Measurements from ENCODE around the gene SEMA3E.

Gene SEMA3E

DNA sequence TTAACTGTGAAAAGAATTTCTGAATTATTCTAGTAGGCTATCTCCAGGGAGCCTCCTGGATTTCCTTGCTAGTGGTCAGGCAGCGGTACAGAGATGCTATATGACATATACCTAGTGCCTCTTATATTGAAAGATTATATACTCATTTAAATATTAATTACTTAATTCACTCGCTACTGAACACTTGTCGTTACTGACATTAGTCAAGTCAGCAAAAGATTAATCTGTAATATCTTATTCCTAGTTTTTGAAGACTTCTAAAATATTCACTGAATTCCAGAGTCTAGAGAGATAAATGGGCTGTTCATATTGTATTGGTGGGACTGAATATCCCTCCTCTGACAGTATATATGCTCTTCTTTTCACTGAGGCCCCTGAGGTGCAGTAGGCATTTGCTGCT is 2.9 kb downstream of the SEMA3E start:
- intact Hi-C loops (cut with DNase I) = no loop called here

DNA sequence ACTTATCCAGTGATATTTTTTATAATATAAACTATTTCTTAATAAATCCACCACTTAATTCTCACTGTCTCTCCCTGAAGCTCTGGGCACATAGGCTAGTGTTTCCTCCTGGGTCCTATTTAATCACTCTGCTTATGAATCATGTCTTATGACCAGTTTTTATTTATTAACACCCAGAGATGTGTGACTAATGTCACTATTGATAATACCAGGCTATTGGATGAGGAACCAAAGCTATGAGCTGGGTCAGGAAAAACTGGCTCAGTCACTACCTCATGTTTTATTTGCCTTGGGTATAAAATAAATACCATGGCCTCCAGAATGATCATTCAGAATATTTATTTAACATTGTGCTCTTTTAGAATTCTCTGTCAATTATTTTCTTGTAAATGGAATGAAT is 5.2 kb downstream of the SEMA3E start:
- DNase-seq = no peak
- intact Hi-C loops (cut with DNase I) = no loop called here

More for the DNA sequence above, 2.9 kb downstream of the SEMA3E start:
- DNase-seq = no peak

DNA sequence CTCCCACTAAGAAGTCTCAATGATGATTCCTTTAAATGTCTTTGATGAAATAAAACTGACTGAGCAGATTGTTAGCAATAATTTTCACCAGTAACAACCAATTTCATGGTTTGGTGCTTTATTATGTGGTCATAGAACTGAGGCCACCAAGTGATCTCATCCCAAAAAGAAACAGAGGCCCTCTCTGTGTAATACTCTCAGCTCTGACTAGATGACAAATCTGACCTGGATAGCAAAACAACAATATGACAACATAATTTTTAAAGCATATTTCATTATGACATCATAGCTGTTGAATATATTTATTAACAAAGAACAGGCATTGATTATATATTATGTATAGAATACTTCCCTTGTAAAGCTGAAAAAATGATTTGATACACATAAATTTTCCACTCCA is 5.9 kb downstream of the SEMA3E start:
- intact Hi-C loops (cut with DNase I) = no loop called here

DNA sequence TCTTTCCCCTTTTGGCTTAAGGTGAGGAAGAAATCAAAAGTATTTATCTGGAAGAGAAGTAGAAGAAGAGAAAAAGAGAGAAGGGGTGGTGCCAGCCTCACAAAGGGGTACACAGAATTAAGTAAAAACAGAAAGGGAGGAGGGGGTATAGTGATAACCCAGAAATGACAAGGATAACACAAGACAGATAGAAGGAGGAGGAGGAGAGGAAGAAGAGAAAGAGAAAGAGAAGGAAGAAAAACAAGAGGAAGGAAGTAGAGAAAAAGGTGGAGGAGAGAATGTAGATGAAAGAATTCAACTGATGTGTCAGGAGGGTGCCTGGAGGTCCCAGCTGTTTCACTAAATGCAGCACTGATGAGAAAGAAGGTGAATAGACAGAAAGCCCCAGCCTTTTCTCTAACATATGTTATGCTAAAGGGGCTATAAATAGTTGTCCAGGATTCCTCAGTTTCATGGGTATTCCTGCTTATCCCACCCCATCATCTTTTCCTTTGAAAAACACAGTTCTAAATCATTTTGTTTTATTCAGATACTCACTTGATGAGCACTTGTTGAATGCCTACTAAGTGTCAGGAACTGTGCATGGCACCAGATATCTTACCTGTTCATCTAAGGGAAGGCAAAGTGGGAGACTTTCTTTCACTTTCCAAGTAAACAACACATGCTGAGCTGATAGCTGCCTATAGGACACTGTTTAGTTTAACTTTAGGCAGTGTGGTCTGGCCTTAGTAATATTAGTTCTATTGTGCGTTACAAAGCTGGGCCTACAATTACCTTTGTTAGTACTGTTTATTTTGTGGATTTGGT is 8.0 kb downstream of the SEMA3E start:
- no peak for DNase-seq
- intact Hi-C loops (cut with DNase I) = no loop called here

More for the DNA sequence above, 5.9 kb downstream of the SEMA3E start:
- no peak for DNase-seq

DNA sequence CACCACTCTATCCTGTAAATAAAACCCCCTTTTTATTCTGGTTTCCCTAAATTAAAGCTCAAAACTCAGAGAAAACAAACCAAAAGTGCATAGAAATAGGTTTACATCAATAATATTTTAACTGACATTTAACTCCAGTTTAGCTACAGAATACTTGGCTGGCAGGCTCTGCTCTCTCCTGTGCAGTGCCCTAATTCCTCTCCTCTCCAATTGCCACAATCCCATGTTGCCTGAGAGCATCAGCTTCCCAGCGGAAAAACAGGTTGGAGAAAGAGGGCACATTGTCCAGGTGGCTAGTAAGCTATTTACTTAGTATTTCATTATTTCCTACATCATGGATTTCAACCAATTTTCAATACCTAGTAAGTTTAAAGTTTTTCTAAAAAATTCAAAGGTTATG is 8.7 kb downstream of the SEMA3E start:
- DNase-seq = no peak
- intact Hi-C loops (cut with DNase I) = no loop called here

DNA sequence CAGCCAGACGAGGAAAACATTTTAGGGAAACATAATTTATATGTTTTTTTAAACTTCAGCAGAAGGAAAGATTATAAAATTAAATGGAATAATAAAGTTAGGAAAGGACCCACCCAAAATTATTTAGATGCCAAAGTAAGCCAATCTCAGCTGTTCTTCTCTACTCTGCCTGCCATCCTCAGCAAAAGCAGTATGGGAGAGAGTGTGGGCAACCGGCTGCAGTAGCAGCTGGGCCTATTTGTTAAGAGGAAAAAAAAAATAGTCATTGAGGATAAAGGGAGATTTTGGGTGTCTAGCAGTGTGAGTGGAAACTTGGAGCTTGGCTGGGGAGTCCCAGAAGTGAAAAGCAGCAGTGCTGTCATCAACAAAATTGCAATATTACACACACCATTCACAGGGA is 15.4 kb downstream of the SEMA3E start:
- intact Hi-C loops (cut with DNase I) = no loop called here
- no peak for DNase-seq

DNA sequence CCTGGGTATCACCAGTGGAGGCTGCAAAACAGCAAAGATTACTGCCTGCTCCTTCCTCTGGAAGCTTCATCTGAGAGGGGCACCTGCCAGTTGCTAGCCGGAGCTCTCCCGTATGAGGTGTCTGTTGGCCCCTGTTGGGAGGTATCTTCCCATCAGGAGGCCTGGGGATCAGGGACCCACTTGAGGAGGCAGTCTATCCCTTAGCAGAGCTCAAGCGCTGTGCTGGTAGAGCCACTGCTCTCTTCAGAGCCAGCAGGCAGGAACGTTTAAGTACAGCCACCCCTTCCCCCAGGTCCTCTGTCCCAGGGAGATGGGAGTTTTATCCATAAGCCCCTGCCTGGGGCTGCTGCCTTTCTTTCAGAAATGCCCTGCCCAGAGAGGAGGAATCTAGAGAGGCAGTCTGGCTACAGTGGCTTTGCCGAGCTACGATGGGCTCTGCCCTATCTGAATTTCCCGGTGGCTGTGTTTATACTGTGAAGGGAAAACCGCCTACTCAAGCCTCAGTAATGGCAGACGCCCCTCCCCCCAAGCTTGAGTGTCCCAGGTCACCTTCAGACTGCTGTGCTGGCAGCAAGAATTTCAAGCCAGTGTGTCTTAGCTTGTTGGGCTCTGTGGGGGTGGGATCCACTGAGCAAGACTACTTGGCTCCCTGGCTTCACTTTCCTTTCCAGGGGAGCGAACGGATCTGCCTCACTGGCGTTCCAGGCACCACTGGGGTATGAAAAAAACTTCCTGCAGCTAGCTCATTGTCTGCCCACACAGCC is 19.6 kb downstream of the SEMA3E start:
- DNase-seq = no peak
- intact Hi-C loops (cut with DNase I) = no loop called here

DNA sequence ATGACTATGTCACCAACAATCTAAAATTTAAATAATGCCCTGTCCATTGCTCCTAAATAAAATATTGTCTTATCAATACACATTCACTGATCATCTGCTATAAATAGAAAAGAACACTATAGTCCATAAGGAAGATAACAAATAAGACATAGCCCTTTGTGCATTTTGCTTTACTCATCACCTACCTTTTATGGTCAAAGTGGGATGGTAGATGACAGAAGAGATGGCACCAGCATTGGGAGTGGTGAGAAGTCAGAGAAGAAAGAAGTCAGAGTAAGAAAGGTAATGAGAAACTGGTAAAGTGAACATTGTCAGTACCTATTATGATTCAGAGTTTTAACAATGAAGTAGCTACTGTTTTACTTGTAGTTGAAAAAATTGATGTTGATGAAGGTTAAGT is 31.1 kb downstream of the SEMA3E start:
- DNase-seq = no peak
- intact Hi-C loops (cut with DNase I) = no loop called here

DNA sequence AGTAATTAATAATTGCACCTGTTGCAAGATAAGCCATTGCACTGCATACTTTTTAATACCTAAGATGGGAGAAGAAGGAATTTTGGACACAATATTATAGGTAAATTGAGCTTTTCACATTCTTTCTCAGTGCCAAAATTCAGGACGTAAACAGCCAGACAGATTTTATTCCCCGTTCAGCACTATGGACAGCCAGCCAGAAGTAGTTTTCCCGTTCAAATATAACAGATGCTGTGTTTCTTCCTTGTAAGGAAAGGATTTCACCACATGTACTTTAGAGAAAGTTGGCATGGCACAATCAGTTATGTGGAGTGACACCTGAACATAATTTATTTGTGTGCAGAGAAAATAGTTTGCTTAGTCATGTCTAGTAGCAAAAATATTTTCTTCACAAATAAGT is 34.8 kb downstream of the SEMA3E start:
- no peak for DNase-seq
- intact Hi-C loops (cut with DNase I) = no loop called here

DNA sequence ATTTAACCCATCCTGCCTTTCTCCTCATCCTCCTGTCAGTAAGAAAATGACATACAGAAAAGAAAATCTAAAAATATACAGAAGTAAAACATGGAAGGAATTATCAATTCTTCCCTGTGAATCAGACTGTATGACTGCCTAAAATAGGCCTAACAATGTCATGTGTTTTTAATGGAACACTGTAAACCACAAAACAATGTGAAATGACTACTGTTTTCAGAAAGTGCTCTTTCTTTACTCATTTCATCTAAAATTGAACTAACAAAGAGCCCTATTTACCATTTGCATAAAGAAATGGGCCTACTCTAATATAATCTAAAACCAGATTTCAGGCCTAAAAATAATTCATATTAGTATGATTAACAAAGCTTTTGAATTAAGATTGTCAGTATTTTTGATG is 35.7 kb downstream of the SEMA3E start:
- intact Hi-C loops (cut with DNase I) = no loop called here
- DNase-seq = no peak

DNA sequence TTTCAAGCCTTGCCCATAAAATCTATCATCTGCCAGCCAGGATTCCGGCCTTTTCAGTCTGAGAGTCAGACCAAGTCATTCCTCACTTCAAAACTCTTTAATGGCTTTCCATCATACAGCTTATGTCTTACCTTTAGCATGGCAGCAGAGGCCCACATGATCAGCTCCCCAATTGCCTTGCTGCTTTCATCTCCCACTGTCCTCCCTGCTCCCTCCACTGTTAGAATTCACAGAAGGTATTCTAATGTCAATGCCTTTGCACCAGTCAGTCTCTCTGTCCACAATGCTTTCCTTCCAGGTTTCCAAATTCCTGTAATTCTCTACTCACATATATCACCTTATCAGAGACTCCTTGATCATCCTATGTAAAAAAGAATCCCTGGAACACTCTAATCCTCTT is 37.2 kb downstream of the SEMA3E start:
- intact Hi-C loops (cut with DNase I) = no loop called here
- DNase-seq = no peak

DNA sequence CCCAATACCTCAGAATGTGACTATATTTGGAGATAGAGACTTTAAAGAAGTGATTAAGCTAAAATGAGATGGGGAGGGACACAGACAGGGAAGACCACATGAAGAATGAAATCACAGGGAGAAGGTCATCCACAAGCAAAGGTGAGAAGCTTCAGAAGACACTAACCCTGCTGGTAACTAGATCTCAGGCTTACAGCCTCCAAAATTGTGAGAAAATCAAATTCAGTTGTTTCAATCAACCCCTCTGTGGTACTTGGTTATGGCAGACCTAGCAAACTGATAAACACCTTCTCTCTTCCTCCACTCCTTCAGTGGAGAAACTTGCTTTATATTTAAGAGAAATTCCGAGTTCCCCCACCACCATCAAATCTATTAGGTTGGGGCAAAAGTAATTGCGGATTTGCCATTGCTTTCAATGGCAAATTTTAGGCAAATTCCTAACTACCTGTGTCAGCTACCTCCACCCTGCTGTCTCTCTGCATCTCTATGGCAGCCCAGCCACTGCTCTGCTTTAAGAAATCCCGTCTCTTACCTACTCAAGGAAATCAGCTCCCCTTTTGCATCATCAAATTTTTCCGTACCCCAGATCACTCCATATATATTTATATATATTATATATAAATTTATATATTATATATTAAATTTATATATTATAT is 38.2 kb downstream of the SEMA3E start:
- intact Hi-C loops (cut with DNase I) = no loop called here
- no peak for DNase-seq

DNA sequence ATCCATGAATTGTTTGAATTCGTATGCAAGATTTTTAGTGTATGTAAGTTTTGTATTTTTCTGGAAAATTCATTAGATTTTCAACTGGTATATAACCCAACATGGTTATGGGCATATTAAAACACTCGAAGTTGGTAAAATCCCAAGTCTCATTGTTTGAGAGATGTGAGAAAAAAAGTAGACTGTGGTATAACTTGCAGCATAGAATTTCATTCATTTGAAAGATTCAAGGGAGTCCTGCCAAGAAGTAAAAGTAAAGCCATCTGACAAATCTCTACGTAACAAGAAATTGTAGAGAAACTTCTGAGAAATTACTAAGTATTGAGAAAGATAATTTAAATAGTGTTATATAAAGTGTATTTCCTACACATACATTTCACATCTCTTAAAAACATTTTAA is 40.2 kb downstream of the SEMA3E start:
- DNase-seq = no peak
- intact Hi-C loops (cut with DNase I) = no loop called here

DNA sequence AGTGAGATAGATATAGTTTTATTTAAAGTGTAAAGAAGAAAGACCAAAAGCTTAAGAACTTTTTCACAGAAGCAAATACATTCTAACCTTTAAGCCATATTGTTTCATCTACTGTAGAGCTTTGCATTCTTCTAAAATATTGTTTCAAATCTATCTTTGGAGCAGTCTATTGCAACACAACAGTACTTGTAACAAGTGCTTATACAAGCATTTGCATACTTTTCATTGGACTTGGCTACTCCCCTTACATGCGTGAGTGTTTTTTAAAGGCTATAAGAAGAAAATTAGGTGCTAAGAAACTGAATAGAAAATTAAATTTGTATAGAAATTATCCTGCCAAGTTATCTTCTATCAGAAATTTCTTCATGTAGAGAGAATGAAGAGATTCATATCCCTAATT is 45.3 kb downstream of the SEMA3E start:
- DNase-seq = no peak
- intact Hi-C loops (cut with DNase I) = no loop called here

DNA sequence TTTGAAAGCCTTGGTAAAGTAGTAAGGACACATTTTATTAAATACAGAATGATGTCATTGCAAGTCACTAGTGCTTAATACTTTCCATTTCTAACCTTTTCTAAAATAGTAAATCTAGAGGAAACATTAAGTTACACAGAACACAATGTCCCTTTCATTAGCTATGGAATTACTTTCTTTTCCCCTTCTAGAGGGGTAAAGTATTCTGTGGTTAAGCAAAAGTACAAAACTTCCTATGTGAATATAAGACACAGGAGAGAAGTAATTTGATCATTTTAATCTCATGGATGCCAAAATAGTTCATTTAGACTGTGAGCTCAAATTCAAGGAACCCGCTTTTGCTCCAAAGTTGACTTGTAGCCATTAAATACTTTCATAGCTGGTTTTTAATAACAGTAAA is 49.8 kb downstream of the SEMA3E start:
- no peak for DNase-seq
- intact Hi-C loops (cut with DNase I) = no loop called here

DNA sequence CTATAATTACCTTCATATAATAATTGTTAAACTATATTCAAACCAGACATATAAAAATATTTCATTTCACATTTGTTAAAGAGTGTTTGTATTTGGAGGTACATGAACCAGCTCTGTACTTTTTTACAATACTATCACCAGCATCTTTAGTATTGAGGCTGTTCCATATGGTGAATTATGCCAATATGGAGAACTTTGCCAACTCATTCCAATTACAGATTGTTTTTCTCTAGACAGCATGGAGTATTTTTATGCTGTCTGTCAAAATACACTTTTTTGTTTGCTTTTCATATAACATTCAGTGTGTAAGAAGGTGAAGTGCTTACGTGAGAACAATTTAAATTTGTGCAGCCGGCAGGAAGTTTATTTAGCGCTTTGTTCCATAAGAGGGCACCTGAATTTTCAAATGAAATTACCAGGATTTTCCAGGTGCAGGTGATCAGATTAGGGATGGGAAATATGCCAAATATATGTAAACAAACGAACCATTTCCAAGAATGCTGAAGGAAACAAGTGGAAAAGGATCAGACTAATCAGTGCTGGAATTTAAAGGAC is 54.9 kb downstream of the SEMA3E start:
- intact Hi-C loops (cut with DNase I) = no loop called here
- DNase-seq = no peak

DNA sequence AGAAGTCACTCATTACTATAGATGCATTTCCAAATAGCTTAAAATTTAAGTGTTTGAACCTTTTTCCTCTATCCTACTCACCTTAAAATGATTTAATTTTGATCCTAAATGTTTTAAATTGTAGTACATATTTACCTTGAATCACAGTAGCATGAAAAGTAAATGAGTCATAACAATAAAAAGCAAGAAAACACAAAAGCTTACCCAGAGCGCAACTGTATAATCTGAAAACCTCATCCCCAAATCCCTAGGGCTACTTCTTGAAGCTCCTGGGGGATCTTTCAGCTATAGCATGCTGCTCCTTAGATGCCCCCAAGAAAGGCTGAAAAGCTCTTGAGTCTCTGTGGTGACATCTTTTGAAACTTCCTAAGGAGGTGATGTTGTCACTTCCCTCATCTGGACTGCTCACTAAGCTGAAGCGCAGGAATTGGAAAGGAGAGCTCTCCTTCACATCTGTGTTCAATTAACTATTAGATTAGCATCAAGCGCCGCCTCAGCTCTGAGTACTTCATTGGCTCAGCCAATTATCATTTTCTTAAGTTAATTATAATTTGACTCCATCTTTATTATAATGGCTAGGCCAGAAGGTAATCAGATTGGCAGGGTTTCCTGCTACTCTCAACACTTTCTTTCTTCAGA is 60.2 kb downstream of the SEMA3E start:
- no peak for DNase-seq
- intact Hi-C loops (cut with DNase I) = no loop called here

DNA sequence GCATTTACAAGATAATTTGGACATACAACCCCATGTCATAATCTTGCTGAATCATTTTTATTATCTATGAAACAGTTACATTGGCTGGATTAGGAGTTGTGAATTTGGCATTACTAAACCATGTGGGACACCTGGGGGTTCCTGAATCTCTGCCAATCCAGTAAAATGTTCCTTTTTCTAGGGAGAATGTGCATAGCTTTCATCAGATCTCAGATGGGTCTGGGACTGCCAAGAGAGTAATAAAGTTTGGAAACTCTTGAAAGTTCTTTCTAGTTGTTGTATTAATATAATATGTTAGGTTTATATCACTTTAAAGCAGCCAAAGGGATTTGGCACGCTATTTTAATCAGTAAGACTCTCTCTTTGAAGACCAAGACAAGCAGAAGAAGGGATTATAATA is 62.7 kb downstream of the SEMA3E start:
- no peak for DNase-seq
- intact Hi-C loops (cut with DNase I) = no loop called here

DNA sequence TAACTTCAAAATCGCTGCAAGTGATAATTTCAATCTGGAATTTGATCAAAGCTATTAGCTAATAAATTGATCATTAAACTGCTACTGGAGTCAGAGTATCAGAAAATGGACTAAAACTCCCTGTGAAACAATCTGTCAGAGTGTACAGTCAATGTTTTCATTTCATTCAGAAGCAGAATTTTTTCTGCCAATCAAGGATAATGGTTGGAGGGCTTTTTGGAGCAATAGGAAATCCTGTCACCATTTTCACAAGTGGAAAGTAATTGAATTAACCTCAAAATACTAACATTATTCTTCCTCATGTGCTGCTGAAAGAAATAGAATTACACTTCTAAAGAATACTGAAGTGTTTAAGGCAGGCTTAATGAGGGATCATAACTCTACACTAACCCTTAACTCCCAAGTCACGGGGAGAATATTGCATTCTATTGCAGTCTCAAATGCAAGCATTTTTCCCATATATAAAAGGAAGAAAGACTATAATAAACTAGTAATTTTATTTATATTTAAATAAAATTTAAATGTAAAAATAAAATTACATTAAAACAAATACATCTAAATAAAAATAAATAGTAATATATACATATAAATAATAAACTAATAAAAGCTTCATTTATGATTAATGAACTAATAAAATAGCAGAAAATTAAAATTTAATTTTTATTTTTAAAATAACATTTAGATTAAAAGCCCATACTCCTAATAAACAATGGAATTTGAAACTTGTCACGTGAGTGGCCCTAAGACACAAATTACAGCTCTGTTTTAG is 67.1 kb downstream of the SEMA3E start:
- no peak for DNase-seq
- intact Hi-C loops (cut with DNase I) = no loop called here

All from head of caudate nucleus (tissue), 42 donors.